Effector CD4-positive, alpha-beta T cell (primary cell): ENCODE results near the gene TP53BP2.
"Not testable (repeated sequence)": the region's sequence is repeated elsewhere in the genome, so short reads cannot be mapped to it uniquely, and the experiment has no call there.

Experiments used
- DNase-seq: peaks from one replicate; pipeline ENCODE4 v3.0.0-alpha.2; 2020
- total RNA-seq: gene quantifications from one replicate; lab custom pipeline; 2026; lab: John Stamatoyannopoulos, UW

Gene TP53BP2
- total RNA-seq = 216 reads per million, percentile 93 among the genes with 10 or more reads in this experiment

GRCh38 chr1:223845810-223846682 is at the start of gene TP53BP2:
Gene TP53BP2, minus strand, starts transcription at chr1:223845947. Its CDS starts 267 bp downstream, at chr1:223845680.
- DNase-seq = peak; percentile 81

- not testable (repeated sequence) for DNase-seq
These were observed 44.7 kb upstream of the TP53BP2 start for GRCh38 chr1:223890494-223890893.

GRCh38 chr1:223889319-223889718 is 43.6 kb upstream of the TP53BP2 start:
- DNase-seq = not testable (repeated sequence)

GRCh38 chr1:223887747-223888418 is 42.1 kb upstream of the TP53BP2 start:
- no peak for DNase-seq

- DNase-seq = no peak
These were observed 40.8 kb upstream of the TP53BP2 start for GRCh38 chr1:223886516-223886921.

GRCh38 chr1:223885614-223886013 is 39.9 kb upstream of the TP53BP2 start:
- DNase-seq = no peak

- no peak for DNase-seq
These were observed 33.0 kb upstream of the TP53BP2 start for GRCh38 chr1:223878598-223879325.

GRCh38 chr1:223877804-223878203 is 32.1 kb upstream of the TP53BP2 start:
- DNase-seq = no peak

GRCh38 chr1:223876590-223876989 is 30.8 kb upstream of the TP53BP2 start:
- no peak for DNase-seq

- DNase-seq = no peak
These were observed 27.3 kb upstream of the TP53BP2 start for GRCh38 chr1:223873044-223873443.

GRCh38 chr1:223872308-223872901 is 26.7 kb upstream of the TP53BP2 start:
- no peak for DNase-seq

GRCh38 chr1:223870617-223871574 is 25.1 kb upstream of the TP53BP2 start:
- no peak for DNase-seq

- not testable (repeated sequence) for DNase-seq
These were observed 19.0 kb upstream of the TP53BP2 start for GRCh38 chr1:223864599-223865368.

- no peak for DNase-seq
These were observed 18.3 kb upstream of the TP53BP2 start for GRCh38 chr1:223864084-223864483.

- DNase-seq = no peak
These were observed 16.2 kb upstream of the TP53BP2 start for GRCh38 chr1:223861904-223862303.

- no peak for DNase-seq
These were observed 14.4 kb upstream of the TP53BP2 start for GRCh38 chr1:223860051-223860622.

GRCh38 chr1:223859058-223859457 is 13.3 kb upstream of the TP53BP2 start:
- no peak for DNase-seq

GRCh38 chr1:223856386-223856785 is 10.6 kb upstream of the TP53BP2 start:
- DNase-seq = no peak

- no peak for DNase-seq
These were observed 8.0 kb upstream of the TP53BP2 start for GRCh38 chr1:223853748-223854147.

GRCh38 chr1:223853275-223853674 is 7.5 kb upstream of the TP53BP2 start:
- DNase-seq = no peak
